TTC549 (cell line): ENCODE data around the gene KLRK1.
"Not testable (repeated sequence)": the region's sequence is repeated elsewhere in the genome, so short reads cannot be mapped to it uniquely, and the experiment has no call there.

Experiments
- FAIRE-seq: peaks from 2 replicates; lab custom pipeline; 2012; peaks lifted over from hg19 to GRCh38; lab: Jason Lieb, UNC

Gene KLRK1

GRCh38 chr12:10388624-10389413, 1.0 kb downstream of the KLRK1 start:
- FAIRE-seq = no peak

- not testable (repeated sequence) for FAIRE-seq
Measured at GRCh38 chr12:10387498-10387897, 2.3 kb downstream of the KLRK1 start.

- no peak for FAIRE-seq
Measured at GRCh38 chr12:10386857-10387256, 3.0 kb downstream of the KLRK1 start.

GRCh38 chr12:10385166-10385613, 4.7 kb downstream of the KLRK1 start:
- FAIRE-seq = no peak

- FAIRE-seq = no peak
Measured at GRCh38 chr12:10384191-10384590, 5.7 kb downstream of the KLRK1 start.

GRCh38 chr12:10381928-10382628, 7.8 kb downstream of the KLRK1 start:
- no peak for FAIRE-seq

GRCh38 chr12:10378737-10379136, 11.1 kb downstream of the KLRK1 start:
- not testable (repeated sequence) for FAIRE-seq

- FAIRE-seq = no peak
Measured at GRCh38 chr12:10374624-10375018, 15.2 kb downstream of the KLRK1 start.

- no peak for FAIRE-seq
Measured at GRCh38 chr12:10372559-10372958, 17.3 kb downstream of the KLRK1 start.

- FAIRE-seq = not testable (repeated sequence)
Measured at GRCh38 chr12:10371893-10372535, 17.8 kb downstream of the KLRK1 start.

- no peak for FAIRE-seq
Measured at GRCh38 chr12:10369557-10370415, 20.1 kb downstream of the KLRK1 start.

- no peak for FAIRE-seq
Measured at GRCh38 chr12:10368206-10369171, 21.4 kb downstream of the KLRK1 start.

- FAIRE-seq = not testable (repeated sequence)
Measured at GRCh38 chr12:10367714-10368113, 22.1 kb downstream of the KLRK1 start.

GRCh38 chr12:10366875-10367274, 23.0 kb downstream of the KLRK1 start:
- no peak for FAIRE-seq

- no peak for FAIRE-seq
Measured at GRCh38 chr12:10365696-10366405, 24.0 kb downstream of the KLRK1 start.

GRCh38 chr12:10364815-10365622, 24.8 kb downstream of the KLRK1 start:
- FAIRE-seq = no peak

GRCh38 chr12:10363914-10364814, 25.7 kb downstream of the KLRK1 start:
- no peak for FAIRE-seq

GRCh38 chr12:10363658-10363913, 26.3 kb downstream of the KLRK1 start:
- no peak for FAIRE-seq
